ENCODE measurements around the gene PDGFA. TPM values are rescaled to one million over a fixed set of nuclear protein-coding genes. Genes with fewer than 3 reads are reported as not detected.

PDGFA gene
- total RNA-seq, 2 experiments from 2014 or later: not detected

DNA sequence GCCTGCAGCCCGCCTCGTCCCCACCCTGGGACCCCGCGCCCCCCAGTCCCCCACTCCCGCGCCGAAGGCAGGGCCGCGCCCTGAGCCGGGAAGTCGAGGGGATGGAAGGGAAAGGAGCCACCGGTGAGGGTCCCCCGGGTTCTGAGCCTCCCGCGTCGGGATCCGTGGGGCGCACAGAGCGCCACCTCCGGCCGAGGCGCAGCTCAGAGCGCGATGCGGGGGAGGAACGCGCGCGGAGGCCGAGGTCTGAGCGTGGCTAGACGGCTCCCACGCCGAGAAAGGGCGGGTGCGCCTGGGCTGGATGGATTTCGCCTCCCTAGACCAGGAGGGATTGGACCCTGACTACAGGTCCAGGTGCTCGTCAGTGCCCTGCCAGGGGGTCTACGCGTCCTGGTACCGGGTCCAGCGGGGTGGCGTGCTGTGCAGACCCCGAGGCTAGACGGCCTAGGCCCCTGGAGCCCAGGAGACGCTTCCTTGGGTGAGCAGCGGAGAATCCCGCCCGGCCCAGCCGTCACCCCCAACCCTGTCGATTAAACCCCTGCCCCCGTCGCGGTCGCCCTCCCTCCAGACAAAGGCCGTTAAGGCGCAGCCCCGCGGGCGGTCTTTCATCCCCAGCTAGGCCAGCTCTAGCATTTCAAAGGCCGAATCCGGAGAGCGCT lies 986 bp upstream of the PDGFA start:
- Histone ChIP-seq H3K27ac (ENCODE audit: low read depth, low read length, poor library complexity, severe bottlenecking) (no peak overlapping the region), H3K4me3 (ENCODE audit: low read depth, low read length, poor library complexity, severe bottlenecking) (no peak overlapping the region), H3K36me3 (ENCODE audit: insufficient read depth, low read length) (no peaks in the 10 kb centered on the region), H3K4me2 (ENCODE audit: low read length) (no peak overlapping the region), H3K9me2 (ENCODE audit: insufficient read depth, low read length) (no peaks in the 10 kb centered on the region), H2AFZ (ENCODE audit: low read length) (no peak overlapping the region), H3K79me2 (ENCODE audit: insufficient read depth, low read depth, low read length) (no peaks in the 10 kb centered on the region), H3K9me3 (ENCODE audit: low read length) (no peaks in the 10 kb centered on the region), H3K4me1 (ENCODE audit: insufficient read depth, low read length, poor library complexity, severe bottlenecking) (no peaks in the 10 kb centered on the region), H4K20me1 (ENCODE audit: insufficient read depth, low read length) (no peaks in the 10 kb centered on the region; the same call in 1 of the 2 replicates)
- ChIA-PET POLR2A (no interaction called here), CTCF (ENCODE audit: unreplicated experiment) (no interaction called here)
- no peak for TF ChIP-seq EZH2phosphoT487 (IDR thresholded peaks at IDR 0.05; ENCODE audit: borderline replicate concordance, low read depth, low read length)
- TF ChIP-seq, protein P1, sequence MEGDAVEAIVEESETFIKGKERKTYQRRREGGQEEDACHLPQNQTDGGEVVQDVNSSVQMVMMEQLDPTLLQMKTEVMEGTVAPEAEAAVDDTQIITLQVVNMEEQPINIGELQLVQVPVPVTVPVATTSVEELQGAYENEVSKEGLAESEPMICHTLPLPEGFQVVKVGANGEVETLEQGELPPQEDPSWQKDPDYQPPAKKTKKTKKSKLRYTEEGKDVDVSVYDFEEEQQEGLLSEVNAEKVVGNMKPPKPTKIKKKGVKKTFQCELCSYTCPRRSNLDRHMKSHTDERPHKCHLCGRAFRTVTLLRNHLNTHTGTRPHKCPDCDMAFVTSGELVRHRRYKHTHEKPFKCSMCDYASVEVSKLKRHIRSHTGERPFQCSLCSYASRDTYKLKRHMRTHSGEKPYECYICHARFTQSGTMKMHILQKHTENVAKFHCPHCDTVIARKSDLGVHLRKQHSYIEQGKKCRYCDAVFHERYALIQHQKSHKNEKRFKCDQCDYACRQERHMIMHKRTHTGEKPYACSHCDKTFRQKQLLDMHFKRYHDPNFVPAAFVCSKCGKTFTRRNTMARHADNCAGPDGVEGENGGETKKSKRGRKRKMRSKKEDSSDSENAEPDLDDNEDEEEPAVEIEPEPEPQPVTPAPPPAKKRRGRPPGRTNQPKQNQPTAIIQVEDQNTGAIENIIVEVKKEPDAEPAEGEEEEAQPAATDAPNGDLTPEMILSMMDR (conservative IDR thresholded peaks at IDR 0.05; ENCODE audit: low read length): no peak
- BruUV-seq (replicated peaks): no TSS peak
- DNase-seq (ENCODE audit: low spot score): no peak
- intact Hi-C loops (cut with micrococcal nuclease; ENCODE audit: unreplicated experiment): no loop called here

DNA sequence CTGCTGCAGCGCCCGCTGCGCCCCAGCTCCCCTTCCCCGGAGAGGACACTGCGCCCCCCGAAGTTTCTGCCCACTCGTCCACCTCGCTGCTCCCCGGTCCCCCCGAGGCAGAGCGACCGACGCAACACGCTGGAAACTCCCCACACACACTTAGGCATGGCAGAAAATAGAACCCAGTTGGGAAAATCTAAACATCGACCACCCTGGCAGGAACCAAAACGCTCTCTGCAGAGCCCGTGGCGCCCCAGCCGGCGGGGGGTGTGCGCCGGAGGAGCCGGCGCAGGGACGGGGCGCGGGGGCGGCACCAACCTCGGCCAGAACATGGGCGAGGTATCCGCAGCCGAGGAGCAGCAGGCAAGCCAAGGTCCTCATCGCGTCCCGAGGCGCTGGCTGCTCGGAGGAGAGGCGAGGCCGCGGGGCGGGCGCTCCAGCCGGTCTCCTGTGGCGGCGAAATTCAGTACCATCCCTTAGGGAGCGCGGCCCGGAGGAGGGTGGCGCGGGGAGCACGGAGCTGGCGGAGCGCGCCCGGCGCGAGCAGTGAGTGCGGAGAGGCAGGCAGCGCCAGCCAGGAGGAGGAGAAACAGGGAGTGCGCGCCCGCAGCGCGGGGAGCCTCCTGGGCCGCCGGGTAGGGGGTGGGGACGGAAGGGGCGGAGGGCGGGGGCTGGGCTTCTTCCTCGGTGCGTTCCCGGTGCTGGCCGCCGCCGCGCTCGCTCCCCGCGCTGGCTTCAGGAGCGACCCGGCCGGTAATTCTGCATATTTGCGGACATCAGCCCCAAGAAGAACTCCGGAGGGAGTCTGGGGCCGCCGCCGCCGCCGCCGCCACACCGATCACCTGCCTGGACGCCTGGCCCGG lies 789 bp downstream of the PDGFA start:
- intact Hi-C loops (cut with micrococcal nuclease; ENCODE audit: unreplicated experiment): no loop called here
- DNase-seq (ENCODE audit: low spot score): no peak
- POLR2A ChIA-PET: no interaction called here
- no peaks in the 10 kb centered on the region for H3K9me2 ChIP-seq (ENCODE audit: insufficient read depth, low read length)
- no peak overlapping the region for H3K4me2 ChIP-seq (ENCODE audit: low read length)
- H3K4me3 ChIP-seq (ENCODE audit: low read depth, low read length, poor library complexity, severe bottlenecking): no peak overlapping the region
- TF ChIP-seq EZH2phosphoT487 (IDR thresholded peaks at IDR 0.05; ENCODE audit: borderline replicate concordance, low read depth, low read length): no peak
- TF ChIP-seq, protein P1 (conservative IDR thresholded peaks at IDR 0.05; ENCODE audit: low read length): no peak
- no peaks in the 10 kb centered on the region for H4K20me1 ChIP-seq (ENCODE audit: insufficient read depth, low read length)
- no peaks in the 10 kb centered on the region for H3K9me3 ChIP-seq (ENCODE audit: low read length)
- no peaks in the 10 kb centered on the region for H3K4me1 ChIP-seq (ENCODE audit: insufficient read depth, low read length, poor library complexity, severe bottlenecking)
- CTCF ChIA-PET (ENCODE audit: unreplicated experiment): no interaction called here
- no peaks in the 10 kb centered on the region for H3K79me2 ChIP-seq (ENCODE audit: insufficient read depth, low read depth, low read length)
- no peak overlapping the region for H2AFZ ChIP-seq (ENCODE audit: low read length)
- no peak overlapping the region for H3K27ac ChIP-seq (ENCODE audit: low read depth, low read length, poor library complexity, severe bottlenecking)
- H3K36me3 ChIP-seq (ENCODE audit: insufficient read depth, low read length): no peaks in the 10 kb centered on the region
- no TSS peak for BruUV-seq (replicated peaks)
